CD4-positive, alpha-beta T cell treated with Interleukin-1 beta for 1 hour (primary cell): ENCODE results near the gene BUD23.
"Not testable (repeated sequence)": the region's sequence is repeated elsewhere in the genome, so short reads cannot be mapped to it uniquely, and the experiment has no call there.

Experiments
- DNase-seq, 2 donors: peaks; one replicate each; pipeline ENCODE4 v3.0.0-alpha.2; 2020 to 2022

BUD23 gene

DNA sequence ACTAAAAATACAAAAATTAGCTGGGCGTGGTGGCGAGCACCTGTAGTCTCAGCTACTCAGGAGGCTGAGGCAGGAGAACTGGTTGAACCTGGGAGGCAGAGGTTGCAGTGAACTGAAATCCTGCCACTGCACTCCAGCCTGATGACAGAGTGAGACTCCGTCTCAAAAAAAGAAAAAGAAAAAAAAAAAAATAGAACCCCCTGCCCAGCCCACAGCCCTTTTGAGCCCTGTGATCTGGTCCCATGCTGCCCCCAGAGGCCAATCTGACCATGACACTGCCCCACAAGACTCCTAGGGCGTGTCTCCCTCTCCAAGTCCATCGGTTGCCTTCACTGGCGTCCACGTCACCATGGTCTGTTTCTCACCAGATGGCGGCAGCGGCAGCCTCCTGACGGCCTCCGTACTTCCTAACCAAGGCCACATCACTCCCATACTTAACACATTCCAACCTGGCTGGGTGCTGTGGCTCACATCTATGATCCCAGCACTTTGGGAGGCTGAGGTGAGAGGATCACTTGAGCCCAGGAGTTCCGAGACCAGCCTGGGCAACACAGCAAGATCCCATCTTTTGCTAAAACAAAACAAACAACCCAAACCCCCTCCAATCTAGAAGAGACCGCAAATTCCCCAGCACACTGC lies 18.1 kb downstream of the BUD23 start:
- peak; percentile 31 to 36 for DNase-seq

DNA sequence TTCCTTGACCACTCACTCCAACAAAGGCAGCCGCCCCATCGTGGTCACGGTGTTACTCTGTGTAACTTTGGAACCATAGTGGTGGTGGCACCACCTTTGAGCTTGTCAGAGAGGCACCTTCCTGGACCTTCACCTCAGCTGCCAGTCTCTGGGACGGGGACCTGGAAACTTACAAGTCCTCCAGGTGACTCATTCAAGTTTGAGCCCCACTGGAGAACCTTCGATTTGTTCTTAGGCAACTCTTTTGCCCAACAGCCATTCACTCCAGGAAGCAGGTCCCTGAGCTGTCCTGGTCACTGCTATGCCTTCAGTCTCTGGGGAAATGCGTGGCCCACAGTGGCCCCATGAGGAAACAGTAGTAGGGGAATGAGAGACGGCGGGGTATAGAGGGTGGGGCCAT lies 18.8 kb downstream of the BUD23 start:
- DNase-seq = no peak

DNA sequence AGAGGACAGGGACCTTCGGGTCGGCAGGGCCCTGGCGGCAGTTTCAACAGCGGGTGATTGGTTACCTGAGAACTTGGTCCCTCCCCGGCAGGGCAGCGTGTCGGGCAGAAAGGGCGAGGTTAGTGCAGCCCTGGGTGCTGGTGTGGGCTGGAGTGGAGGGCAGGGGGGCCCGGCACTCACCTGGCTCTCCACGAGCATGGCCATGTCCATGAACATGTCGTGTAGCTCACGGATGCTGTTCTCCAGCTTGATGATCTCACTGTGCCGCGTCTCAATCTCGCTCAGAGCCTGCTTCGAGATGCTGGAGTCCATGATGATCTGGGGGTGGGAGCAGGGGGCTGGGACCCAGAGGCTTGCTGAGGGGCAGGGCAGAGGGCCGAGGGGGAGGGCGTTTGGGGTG lies 19.3 kb downstream of the BUD23 start:
- no peak for DNase-seq

DNA sequence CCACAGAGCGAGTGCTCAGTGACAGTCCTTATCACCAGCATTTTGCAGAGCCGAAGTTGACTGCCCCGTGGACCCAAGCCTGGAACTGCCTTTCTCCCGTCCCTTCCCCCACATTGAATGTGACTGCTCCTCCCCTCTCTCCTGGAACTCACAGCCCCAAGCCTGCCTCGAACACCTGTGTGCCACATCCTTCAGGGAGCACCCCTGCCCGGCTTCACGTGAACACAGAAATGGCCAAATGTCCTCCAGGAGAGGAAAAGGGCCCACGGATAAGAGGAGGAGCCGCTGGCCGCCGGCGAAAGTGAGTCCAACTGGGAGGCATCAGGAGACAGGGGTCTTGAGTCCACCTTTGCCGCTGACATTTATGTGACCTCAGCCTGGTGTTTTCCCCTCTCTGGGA lies 19.8 kb downstream of the BUD23 start:
- DNase-seq = no peak

DNA sequence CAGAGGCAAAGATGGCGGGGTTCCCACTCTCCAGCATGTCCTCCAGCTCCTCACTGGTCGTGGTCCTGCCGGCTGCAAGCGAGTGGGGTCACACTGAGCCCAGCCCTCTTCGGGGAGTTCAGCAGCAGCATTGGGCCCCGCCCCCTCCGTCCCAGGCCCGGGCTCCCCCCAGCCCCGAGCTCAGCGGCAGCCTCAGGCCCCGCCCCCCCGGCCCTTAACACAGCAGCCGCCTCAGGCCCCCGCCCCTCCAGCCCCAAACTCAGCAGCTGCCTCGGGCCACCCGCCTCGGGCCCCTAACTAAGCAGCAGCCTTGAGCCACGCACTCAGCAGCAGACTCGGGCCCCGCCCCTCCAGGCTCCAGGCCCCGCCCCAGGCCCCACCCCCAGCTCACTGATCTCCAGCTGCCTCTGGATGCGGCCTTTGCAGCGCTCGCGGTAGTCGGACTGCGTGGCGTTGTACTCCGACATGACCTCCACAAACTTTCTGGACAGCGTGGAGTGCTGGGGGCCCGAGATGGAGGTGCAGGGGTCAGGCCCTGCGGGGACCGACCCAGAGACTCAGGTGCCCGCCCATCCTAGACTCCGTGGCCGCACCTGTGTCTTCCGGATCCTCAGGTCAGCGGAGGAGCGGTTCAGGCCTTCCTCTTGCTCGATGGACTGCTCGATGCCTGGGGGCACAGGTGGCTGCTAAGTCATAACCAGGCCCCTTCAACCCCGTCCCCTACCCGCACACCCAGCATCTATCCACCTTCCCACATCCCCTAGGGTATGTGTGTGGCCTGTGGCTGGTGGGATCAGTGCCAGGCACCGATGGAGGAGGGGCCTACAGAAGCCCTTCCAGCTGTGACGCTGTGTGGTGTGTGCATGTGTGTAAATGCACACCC lies 20.6 kb downstream of the BUD23 start:
- peak; percentile 19 to 43 for DNase-seq

DNA sequence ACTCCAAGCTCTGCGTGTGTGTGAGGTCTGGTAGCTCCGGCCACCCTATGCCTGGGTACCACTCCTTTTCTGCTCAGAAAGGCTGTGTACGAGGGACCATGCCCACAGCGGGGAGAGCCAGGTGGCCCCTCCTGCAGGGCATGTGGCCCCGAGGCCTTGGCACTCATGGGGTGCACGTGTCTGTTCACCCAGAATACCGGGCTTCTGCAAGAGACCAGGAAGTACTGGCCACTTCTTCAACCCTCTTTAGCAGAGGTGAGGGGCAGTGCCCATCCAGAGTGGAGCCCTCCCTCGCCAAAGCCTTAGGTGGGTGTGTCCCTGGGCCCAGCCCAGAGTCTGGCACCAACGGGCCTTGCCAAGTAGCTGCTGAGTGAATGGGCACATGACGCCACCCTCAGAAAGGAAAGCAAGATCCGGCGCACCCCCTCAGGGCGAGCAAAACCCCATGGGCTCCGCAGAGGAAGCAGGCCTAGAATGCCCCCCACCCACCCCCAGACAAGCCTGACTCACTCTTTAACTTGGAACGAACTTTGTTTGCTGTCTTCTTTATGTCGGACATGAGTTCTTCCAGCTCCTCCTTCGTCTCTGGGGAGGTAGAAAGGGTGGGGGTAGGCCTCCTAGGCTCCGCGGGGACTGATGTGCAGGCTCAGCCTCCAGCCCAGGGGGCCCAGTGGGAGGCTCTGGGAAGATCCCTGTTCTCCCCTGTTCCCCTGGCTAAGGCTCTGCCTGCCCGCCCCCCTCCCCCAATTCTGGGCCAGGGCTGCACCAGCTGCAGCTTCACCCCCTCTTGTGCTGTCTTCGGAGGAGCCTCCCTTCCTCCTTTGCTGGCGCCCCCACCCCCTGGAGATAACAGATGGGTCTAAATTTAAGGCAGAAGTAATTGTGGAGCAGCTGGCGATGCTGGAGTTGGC lies 21.5 kb downstream of the BUD23 start:
- DNase-seq = no peak

DNA sequence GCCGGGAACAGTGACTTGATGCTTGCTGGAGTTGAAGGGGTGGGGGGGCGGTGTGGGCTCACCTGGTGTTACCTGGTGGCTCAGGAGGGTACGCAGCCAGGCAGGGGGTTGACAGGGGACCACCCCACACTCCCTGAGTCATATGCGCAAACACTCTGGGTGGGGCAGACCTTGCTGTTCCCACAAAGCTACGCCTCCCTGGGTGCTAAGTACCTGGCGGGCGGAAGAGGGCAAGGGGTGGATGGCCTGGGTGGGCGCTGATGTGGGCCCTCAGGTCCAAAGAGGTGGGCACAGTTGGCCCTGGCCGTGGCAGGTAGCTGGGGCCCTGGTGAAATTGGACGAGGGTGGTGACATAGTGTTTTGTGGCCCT lies 22.1 kb downstream of the BUD23 start:
- no peak for DNase-seq

DNA sequence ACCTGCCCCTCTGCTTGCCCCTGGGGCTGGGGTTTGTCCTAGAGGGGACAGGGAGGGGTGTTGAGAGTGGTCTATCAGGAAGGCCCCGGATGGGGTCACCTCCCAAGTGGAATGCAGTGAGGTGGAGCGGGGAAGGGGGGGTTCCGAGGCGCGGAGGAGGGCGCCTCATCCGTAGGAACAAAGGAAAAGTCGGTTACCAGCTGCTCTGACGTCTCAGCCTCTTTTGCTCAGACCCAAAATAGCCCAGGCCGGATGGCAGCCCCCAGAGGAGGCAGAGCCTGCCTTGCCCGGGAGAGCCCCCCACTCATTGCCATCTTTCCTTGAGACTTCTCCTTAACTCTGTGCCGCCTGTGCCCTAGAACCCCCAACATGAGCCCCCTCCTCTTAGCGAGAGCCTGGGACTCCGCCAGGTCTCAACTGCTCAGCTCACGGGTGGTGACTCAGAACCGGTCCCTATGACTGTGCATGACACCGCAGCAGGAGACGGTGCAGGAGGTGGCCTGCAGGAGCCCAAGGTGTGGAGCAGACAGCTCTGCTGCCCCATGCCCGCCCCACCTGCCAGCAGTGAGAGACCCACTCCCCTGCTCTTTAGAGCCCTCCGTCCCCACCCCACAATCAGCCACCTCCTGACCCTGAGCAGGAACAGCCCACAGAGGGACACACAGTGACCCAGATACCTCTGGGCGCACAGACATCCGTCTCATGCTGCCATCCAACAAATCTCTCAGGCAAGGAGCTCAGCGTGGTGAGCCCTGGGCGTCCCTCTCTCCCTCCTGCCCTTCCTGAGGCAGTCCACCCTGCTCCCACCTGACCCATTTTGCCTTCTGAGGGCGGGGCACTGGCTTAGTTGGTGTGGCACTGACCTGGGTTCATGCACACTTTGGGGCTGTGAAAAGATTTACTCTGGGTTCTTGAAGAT lies 23.0 kb downstream of the BUD23 start:
- DNase-seq = no peak

DNA sequence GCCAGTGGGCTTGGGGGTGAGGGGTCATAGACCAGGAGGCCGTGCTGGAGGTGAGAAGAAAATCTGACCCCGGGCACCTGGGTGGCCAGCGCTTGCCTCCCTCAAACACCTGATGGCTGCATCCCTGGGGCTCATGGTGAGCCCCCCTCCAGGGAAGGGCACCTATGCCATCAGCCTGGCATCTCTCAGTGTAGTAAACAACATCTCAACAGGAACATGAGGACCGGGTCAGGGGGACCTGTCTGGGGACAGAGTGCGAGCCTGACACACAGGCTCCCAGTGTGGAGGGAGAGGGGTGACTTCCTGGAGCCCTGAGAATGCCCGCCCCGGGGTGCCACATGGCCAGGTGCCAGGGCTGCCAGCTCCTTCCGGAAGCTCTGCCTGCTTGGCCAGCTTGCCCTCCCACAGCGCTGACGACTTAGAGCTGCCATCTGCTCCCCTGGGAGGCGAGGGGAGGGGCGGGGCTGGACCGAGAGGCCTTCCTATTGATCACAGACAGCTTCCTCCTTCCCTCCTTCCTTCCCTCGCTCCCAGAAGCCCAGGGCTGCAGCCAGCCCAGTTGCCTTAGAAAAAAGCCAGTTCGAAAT lies 23.7 kb downstream of the BUD23 start:
- peak in 1 of 2 donors; percentile 39 for DNase-seq

DNA sequence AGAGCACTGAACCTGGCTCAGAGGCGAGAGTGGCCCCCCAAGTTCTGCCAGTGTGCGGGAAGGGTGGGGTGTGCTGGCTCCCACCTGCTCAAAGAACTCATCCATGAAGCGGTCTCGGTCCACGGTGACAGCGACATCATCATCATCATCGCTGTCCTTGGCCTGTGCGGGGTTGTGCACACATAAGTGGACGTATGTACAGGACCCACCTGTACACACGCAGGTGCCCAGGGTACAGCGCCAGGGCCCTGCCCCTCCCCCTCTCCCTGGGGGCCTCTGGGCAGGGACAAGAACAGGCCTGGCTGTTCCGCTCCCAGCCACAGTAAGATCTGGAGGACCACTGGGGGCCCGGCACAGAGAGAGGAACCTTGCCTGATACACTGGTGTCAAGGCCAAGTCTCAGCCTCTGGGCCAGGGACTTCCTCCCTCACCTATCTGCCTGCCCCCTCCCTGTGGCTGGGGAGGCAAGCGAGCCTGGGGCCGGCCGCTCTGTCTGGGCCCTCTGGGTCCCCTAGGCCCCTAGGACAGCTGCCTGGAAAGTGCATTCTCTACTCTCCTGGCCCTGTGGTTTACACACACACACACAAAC lies 25.7 kb downstream of the BUD23 start:
- no peak for DNase-seq

DNA sequence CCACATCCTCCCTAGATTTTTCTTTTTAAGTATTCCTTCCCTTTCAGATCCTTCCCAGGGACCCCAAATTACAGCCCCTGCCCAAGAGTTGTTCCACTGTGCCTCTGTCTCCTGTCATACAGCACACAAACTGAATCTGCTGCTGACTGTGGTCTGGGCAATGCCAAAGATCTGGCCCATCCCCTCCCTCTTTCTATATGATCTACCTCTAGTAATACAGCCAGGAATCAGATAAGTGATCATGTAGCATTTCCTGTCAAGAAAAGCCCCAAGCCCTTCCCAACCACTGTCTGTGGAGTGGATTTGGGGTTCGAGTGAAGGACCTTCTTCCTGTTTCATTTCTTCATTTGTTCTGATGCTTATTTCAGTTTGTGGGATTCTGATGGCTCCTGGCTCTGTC lies 29.4 kb downstream of the BUD23 start:
- DNase-seq = no peak

DNA sequence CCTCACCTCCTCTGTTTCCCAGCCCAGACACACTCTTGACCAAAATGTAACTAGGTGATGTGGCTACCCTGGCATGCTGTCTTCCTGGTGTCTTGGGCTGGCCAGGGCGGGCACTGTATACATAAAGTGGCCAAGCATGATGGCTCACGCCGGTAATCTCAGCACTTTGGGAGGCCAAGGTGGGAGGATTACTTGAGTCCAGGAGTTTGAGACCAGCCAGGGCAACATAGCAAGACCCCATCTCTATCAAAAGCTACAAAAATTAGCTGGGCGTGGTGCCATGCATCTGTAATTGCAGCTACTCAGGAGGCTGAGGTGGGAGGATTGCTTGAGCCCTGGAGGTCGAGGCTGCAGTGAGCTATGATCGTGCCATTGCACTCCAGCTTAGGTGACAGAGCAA lies 29.9 kb downstream of the BUD23 start:
- not testable (repeated sequence) for DNase-seq

DNA sequence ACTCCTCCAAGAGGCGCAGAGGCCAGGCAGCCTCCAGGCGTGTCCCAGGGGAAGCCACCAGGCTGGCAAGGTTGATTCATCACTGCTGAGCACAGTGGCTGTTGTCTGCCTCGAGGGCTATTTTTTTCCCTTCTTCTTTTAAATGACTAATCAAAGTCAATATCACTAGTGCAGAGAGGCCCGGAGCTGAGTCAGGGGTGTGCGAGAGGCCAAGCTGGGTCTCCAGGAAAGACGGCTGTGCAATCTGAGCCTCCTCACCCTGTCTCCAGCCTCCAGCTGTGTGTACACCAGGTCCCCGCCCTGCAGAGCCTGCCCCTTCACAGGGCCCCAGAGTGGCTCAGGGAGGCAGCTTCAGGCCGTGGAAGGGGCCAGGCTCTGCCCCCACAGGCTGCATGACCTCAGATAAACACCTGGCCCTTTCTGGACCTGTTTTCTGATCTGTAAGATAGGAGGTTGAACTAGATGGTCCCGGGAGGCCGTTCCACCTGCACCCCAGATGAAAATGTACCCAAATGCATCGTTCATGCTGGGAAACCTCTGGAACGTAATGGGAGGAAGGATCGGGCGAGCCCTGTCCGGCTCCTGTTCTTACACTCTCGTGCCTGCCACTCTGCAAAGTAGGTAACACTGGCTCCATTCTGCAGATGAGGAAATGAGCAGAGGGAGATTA lies 32.4 kb downstream of the BUD23 start:
- DNase-seq = peak in 1 of 2 donors; percentile 31

DNA sequence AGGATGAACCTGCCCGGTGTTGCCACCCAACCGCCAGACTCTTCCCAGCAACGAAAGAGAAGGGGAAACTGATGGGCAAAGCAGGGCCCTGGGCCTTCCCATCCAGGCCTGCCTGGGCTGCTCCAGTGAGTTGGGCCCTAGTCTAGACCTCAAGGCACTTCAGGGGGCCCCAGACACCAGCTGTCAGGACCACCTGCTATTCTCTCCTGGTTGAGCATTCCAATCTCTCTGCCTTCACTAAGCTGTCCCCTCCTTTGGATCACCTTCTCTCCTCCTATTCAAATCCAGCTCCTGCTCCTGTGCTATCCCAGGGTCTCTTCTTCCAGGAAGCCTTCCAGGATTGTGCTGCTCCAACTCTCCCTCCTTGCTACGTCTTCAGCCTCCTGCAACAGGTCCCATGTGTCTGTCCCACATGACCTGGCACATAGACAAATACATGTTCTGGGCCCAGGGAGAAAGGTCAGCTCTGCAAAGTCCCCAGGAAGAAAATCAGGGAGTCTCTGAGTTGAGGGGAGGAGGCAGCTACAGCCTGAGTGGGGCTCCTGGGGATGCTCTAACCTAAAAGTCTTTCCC lies 33.0 kb downstream of the BUD23 start:
- no peak for DNase-seq

DNA sequence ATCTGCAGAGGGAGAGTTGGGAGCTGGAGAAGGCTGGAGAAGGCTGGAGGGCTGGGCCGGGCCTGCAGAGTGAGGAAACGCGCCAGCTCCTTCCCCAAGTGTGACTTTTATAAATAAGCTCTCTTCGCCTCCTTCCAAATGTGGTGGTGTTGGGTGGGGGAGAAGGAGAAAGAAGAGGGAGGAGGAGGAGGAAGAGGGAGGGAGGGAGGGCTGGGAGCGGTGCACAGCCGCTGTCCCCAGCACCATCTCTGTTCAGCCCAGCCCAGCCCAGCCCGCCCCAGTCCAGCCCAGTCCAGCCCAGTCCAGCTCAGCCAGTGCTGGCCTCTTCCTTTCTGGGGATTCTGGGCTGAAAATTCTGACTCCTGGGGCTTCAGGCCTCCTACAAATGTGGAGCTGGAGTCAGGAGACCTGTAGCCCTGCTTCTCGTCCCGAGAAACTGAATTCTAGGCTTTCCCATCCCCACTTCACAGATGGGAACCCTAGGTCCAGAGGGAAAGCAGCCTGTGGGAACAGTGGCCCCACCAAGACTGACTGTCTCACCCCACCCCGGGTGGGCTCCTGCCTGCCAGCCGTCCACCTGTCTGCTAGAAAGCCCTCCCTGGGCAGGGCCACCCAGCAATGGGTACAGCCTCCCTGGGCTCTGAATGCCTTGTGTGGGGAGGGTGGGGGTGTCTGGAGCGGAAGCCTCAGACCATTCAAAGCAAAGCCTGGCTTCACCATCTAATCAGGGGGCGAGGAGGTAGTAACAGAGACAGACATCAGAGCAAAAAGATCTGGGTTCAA lies 33.8 kb downstream of the BUD23 start:
- DNase-seq = no peak

DNA sequence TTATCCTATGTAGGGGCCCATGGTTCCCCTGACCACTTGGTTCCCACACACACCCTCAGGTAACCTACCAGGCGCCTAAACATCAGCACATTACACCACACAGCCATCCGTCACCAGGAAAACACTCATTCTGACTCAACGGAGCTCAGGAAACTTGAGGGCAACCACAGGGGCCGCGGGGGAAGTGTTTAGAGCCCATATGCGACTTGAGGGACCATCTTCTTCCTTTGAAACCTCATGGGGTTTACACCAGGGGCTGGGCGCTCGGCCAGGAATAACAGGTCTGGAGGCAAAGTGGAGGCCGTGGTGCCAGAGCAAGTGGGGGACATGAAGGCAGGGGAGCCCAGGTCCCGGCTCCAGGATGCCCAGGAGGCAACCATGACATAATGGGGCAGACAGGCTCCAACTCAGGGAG lies 34.6 kb downstream of the BUD23 start:
- peak; percentile 69 to 72 for DNase-seq

DNA sequence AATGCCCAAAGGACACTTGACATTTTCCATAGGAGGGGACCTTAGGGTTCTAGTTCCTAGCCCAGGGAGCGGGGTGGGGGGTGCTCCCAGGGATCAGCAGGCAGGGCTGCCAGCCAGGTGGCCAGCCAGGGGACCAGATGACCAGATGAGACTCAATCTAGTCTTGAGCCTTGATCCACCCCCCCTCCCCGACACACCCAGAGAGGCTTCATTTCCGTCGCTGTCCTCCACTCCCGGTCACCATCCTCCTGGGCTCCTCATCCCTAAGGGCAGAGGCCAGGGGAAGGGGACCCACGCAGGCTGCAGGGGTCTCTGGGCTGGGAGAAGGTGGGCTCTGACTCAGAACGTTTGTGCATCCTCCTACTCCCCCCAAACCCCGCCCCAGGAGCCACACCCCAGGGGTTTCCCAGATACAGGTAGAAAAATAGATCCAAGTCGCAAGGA lies 35.1 kb downstream of the BUD23 start:
- peak in 1 of 2 donors; percentile 25 for DNase-seq

DNA sequence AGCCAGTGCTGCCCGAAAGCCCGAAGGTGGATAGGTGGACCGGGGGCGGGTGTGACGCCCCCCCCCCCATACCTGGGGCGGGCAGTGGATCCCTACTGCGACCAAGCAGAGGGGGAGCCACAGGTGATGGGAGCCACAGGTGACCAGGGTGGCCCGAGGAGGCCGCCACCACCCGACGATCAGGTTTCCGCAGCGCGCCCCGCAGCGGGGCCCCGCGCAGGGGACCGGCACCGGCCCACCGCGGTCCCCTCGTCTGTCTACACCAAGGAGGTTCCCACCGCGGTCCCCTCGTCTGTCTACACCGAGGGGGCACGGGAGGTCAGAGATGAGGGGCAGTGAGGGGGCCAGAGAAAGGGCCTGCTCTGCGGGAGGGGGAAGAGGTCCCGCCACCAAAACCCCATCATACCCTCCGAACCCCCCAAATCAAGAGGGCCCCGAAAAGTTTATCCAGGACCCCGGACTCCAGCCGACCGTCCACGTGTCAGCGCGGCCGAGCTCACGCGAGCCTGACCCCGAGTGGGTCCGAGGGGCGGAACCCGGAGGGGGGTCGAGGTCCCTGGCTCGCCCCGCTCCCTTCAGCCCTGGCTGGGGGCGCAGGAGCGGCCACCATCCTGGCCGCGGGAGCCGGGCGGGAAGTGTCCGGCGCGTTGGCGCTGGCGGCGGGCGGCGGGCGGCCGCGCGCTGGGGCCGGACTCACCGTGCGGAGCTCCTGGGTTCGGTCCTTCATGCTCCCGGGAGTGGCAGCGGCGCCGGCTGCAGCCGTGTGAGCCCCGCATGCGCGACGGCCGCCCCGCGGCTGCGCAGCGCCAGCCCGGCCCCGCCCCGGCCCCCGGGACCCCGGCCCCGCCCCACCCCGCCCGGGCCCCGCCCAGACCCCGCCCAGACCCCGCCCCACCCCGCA lies 35.8 kb downstream of the BUD23 start, which contains the start of gene STX1A:
STX1A (minus strand) TSS at position 765 of the 901 bp plus-strand sequence; CDS start at position 727, 38 bp downstream.
- DNase-seq = peak; percentile 75 to 77
